ENCODE results near the gene TULP1.

Gene TULP1

DNA sequence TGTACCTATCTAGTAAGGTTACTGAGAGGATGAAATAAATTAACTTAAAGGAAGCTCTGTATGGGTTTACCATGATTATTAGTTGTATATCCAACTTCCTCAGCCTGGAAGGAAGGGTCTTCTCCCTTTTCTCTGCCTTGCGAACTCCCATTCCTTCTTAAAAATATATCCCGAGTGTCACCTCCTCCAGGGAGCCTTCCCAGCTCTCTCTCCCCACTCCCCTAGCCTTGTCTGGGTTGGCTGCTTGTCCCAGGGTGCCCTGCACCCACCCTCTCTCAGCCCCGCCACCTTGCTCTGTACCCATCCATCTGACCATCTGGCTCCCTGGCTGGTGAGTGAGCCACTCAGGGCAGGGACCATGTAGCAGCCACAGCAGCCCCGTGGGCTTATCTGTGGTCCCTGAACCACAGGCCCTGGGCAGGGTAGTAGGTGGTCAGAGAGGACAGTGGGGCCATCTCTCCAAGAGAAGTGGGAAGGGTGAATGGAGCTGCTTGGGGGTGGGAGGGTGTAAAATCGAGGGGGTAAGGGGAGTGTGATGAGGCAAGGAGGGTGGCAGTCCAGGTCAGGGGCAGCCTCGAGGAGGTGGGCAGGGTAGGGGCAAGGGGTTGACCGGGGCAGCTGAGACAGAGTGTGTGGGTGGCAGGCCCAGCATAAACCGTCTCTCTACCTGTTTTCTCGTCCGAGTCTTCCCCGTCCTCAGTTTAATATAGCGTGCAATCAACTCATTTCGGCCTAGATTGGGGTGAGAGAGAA is 28.6 kb downstream of the TULP1 start:
- no peak for DNase-seq (ENCODE audit: low read depth in 3 of 3)

DNA sequence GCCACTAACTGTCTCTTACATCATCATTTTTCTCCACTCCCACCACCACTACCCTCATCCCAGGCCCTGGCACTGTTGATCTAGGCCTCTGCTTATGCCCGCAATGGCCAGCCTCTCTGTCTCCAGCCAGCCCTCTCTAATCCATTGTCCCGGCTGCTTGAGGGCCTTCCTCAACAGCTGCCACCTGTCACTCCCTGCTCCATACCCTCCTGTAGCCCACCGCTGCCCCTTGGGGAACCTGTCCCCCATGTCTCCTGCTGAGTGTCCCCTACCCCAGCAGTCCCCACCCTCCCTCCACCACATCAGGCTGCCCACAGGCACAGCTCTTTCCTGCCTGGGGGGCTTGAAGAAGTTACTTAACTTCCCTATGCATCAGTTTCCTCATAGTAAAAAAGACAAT is 29.2 kb downstream of the TULP1 start:
- DNase-seq (ENCODE audit: low read depth in 3 of 3) = no peak

DNA sequence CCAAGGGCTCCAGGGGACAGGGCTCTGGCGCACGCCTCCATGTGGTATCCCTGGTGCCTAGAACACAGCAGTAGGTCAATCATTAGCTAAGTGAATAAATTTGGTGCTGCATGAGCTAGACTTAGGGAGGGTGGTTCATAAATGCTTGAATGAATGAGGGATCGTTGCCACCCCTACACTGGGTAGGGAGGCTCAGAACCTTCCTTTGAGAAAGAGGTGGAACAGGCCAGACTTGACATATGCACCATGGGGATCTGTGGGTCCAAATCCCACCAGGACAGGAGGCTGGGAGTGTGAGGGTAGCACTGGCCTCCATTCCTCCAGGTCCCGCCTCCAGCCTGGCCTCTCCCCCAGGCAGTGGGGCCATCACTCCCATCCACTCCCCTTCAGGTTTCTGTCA is 29.6 kb downstream of the TULP1 start:
- DNase-seq (ENCODE audit: low read depth in 3 of 3) = no peak

DNA sequence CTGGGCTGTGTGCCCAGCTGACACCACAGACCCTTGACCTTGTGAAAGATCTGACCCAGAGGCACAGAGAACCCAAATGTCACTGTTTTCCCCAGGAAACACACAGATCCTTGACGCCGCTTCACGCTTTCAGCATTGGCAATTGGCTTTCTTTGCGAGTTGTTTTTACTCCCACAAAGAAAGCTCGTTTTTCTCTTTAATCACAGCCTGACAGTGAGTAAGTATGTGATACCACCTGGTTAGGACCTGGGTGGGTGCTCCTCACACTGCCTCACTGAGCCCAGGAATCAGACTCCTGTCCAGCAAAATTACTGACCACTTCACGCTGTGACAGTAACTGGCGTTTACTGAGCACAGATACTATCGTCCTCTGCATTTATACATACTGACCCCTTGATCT is 31.5 kb downstream of the TULP1 start:
- DNase-seq (ENCODE audit: low read depth in 3 of 3) = no peak

DNA sequence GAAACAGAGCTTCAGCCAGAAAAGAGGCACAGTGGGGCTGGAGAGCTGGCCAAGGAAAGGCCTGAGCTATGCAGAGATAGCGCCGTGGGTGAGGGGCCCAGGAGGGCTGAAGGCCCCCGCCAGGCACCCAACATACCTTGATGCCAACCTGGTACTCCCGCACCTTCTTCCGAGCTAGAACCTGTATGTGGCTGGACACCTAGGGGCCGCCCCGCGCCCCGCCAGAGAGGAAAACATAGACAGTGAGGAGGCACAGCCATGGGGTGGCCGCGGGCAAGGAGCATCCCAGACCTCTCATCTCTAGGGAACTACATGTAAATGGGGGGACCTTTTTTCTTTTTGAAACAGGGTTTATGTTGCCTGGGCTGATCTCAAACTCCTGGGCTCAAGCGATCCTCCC is 32.5 kb downstream of the TULP1 start:
- no peak for DNase-seq (ENCODE audit: low read depth in 3 of 3)

DNA sequence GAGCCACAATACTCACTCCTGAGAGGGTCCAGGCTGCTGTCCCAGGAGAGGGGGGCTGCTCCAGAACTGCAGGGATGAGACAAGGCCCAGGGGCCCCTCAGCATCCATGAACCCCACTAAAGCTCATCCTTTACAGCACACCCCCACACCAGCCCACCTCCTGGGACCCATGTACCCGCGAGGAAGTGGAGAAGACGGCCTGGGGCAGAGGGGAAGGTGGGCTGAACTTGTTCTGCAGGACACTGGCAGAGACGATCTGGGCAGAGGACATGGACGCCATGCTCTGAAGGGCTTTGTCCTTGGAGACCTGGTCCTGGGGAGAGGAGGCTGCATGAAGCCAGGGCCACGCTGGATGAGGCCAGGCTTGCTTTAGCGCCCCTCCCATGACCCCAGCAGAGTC is 34.4 kb downstream of the TULP1 start:
- DNase-seq (ENCODE audit: low read depth in 3 of 3) = no peak

DNA sequence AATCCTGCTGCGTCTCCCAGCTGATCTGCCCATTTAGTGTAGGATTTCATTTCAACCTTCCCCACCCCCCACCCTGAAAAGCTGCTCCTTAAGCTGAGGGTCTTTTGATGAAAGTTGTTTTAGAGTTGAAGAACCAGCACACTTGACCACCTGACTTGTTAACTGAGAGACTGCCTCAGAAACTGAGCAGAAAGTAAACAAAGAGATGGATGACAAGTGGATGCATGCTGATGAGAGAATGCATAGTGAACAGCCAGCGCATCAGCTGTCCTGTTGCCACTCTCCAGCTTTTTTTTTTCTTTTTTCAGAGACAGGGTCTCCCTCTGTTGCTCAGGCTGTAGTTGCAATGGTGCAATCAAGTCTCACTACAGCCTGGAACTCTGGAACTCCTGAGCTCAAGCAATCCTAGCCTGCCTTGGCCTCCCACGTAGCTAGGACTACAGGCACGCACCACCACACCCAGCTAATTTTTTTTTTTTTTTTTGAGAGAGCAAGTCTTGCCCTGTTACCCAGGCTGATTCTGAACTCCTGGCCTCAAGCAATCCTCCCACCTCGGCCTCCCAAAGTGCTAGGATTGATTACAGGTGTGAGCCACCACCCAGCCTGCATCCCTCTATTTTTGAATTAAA is 35.0 kb downstream of the TULP1 start:
- DNase-seq (ENCODE audit: low read depth in 3 of 3) = no peak

DNA sequence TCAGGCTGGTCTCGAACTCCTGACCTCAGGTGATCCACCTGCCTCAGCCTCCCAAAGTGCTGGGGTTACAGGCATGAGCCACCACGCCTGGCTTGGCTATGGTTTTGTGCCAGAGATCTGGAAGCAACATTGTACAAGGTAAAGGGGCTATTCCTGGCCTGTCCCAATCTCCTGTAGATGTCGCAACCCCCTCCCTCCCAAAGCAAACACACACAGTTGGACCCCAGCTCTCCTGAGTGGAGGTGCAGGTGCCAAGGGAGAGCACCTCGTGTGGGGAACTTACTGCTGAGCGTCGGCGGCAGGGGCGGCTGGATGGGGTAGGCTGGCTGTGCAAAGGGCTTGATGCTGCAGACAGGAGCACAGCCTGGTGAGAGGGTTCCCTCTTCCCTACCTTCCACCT is 35.7 kb downstream of the TULP1 start:
- DNase-seq (ENCODE audit: low read depth in 3 of 3) = no peak

DNA sequence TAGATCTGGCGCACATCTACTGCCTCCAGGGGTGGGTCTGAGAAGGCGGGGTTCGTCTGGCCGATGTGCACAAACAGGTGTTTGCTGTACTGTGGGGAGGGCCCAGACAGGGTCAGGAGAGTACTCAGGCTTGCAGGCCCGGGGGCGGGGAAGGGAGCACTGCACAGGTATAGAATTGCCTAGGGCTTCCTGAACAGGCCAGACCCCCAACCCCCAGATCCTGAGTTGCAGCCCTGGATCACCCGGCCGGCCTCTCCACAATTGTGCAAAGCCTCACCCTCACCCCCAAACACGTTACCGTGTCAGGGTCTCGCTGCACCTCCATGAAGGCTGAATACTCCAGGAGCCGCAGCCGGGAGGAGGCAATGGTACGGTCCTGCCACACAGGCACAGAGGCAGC is 36.7 kb downstream of the TULP1 start:
- DNase-seq (ENCODE audit: low read depth in 3 of 3) = no peak

DNA sequence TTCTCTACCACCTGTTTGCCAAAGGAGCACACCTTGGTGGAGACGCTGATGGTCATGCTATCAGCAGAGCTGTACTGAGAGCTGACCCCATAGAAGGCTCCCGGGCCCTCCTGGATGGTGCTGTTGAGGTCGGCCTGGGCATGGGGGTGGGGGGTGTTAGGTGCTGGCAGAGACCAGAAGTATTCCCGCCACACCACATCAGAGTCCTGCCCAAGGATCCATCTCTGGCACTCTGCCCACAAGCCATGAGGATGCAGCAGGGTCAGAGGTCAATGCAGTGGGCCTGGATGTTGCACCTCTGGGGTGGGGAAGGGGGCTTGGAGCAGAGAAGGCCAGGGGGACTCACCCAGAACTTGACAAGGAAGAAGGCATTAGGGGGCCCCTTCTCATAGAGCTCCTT is 37.1 kb downstream of the TULP1 start:
- DNase-seq (ENCODE audit: low read depth in 3 of 3) = no peak

DNA sequence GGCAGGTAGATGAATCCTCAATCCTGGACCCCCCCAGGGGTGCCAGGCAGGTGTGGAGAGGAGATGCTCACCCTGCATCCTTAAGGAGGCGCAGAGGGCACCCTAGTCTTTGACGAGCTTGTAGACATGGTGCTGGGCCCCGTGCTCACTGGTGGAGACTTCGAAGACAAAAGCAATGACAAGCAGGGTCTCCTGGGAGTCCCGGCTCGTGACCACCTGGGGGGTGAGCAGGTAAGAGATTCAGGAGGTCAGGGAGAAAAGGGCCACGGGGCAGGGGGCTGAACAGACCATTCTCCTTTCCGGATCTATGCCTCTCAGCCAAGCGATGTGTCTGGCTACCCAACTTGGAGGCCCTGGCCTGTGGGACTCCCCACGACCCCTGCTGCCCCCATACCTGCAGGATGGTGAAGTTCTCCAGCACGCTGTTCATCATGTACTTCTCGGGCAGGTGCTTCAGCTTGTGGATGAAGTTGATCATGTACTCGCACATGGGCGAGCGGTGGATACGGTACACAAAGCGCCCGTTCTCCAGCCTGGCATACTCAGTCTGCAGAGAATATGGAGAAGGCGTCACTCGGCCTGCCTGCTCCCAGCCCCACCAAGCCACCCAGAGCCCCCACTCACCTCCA is 37.6 kb downstream of the TULP1 start:
- no peak for DNase-seq (ENCODE audit: low read depth in 3 of 3)

DNA sequence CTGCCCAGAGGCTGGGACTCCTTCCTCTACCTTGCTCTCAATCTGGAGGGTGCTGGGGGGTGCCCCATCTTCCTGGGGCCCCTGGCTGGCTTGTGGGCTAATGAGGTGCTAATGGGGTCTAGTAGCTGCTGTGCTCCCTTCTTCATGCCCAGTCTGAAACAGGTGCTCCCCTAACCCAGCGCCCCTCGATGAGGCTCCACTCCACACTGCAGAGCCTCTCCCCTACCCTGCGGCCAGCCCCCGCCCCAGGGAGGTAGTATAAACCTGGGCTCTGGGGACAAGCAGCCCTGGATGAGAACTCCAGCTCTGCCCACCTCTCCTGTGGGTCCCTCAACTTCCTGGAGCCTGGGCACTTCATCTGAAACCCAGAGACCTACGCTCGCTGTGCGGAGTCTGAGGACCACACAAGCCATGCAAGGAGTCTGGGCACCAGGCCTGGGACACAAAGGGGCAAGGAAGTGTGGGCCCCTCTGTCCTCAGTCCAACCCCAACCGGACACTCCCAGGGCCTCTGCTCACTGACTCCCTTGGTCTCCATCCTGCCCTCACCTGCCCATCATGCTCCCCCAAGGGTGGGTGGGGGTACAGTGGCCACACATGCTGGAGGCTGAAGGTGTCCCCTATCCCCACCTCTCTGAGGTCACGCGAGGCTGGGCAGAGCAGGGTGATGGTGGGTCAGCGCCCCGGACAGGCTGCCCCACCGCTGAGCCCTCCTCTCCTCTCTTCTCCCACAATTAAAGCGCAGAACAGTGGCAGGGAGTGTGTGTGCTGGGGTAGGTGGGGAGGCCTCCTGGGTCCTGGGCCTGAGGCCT is 38.4 kb downstream of the TULP1 start:
- no peak for DNase-seq (ENCODE audit: low read depth in 3 of 3)

DNA sequence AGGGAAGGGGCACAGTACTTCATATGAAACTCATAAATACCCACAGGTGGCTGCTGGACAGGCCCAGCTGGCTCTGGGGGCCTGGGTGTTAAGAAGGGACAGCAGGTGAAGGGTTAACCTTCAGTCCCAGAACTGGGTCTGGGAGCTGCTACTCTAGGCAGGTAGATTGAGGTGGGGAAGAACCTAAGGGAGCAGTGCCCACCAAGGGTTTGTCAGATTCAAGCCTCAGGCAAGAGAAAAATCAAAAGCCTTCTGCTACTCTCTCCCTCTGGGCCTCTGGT is 38.9 kb downstream of the TULP1 start:
- no peak for DNase-seq (ENCODE audit: low read depth in 3 of 3)

DNA sequence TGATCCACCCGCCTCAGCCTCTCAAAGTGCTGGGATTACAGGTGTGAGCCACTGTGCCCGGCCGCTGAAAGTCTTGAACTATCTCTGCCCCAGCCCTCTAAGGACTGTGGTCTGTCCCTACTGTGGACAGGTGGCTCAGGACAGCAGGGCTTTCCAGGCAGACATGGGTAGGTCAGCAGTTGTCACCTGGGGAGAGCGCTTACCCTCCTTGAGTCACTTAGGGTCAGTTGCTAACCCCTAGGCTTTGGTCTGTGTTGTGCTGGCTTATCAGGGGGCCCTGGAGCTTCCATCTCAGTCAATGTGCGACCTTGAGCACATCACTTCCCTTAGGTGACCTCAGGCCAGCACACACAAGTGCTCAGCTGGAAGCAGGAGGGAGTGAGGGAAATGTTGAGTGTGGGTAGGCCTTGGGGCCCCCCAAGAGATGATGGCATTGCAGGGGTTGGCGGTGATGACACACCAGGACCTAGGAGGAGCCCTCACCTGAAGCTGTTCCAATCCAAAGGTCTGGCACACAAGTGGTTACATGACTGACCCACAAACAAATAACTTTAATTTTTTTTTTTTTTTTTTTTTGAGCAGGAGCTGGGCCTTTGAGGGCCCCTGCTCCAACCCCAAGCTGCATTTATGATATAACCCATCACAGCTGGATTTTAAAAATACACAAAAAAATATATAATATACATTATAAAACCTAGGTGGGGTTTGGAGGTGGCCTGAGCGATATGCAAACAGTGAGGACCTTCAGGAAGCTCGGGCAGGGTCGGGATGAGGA is 39.4 kb downstream of the TULP1 start:
- DNase-seq (ENCODE audit: low read depth in 3 of 3) = no peak

DNA sequence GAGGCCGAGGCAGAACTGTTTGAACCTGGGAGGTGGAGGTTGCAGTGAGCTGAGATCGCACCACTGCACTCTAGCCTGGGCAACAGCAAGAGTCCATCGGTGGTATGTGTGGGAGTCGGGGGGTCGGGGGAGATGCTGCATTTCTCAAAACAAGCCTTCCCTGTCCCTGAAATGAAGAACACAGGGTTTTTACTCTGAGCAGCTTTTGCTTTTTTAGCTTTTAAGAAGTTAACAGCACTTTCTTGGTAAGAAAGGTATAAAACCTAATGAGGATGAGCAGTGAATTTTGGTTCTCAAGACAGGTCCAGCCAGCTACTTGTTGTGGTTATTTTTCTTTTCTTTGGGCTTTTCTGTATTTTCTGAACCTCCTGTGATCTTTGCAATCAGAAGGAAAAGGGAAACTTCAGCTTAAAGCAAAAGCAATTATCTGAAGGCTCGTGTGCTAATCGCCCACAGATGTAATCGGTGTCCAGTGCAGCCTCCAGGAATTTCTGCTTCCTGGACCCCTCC is 40.8 kb downstream of the TULP1 start:
- DNase-seq (ENCODE audit: low read depth in 3 of 3) = no peak

DNA sequence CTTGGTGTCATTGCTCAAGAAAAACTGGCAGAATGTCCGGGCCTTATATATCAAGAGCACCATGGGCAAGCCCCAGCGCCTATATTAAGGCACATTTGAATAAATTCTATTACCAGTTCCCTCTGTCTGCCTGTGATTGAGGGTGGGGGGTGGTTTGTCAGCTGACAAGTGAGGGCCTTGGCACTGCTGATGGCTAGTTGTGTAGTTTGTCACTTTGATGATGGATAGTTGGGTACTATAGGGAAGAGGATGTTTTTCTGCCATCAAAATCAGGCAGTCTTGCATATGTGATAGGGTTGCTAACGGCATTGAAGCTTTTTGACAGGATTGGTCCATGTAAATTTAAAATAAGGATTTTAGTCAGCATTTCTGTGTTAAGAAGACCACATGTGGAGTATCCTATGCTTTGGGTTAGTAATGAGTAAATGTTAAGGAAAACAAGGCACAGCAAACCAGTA is 42.0 kb downstream of the TULP1 start:
- no peak for DNase-seq (ENCODE audit: low read depth in 3 of 3)

DNA sequence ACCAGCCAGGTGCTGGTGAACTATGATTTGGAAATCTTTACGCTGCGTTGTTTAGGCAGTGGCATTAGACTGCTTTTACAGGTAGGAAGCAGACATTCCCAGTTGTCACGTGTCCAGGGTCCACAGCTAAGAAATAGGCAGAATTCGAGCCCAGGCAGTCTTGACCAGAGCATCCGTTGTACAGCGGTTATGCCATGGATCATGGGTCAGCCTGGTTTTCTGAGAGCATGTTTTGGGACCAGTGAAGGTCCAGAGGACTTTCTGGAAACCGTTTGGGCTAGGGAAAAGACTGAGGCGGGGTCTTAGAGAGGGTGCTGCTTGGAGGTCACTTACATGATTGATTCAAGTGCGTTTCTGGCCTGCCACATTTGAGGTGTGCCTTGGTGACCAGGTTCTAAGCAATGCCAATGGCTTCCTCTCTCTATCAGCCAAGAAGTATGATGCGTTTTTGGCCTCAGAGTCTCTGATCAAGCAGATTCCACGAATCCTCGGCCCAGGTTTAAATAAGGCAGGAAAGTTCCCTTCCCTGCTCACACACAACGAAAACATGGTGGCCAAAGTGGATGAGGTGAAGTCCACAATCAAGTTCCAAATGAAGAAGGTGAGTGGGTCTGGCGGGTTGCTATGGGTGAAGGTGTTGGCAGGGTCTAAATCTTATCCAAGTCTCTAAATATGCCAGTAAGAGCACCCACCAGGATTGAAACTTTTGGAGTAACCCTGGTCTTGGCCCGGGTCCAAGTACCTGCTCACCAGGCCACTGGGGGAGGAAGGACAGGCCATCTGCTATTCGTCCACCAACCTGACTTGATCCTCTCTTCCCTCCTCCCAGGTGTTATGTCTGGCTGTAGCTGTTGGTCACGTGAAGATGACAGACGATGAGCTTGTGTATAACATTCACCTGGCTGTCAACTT is 42.7 kb downstream of the TULP1 start:
- DNase-seq (ENCODE audit: low read depth in 3 of 3) = no peak

DNA sequence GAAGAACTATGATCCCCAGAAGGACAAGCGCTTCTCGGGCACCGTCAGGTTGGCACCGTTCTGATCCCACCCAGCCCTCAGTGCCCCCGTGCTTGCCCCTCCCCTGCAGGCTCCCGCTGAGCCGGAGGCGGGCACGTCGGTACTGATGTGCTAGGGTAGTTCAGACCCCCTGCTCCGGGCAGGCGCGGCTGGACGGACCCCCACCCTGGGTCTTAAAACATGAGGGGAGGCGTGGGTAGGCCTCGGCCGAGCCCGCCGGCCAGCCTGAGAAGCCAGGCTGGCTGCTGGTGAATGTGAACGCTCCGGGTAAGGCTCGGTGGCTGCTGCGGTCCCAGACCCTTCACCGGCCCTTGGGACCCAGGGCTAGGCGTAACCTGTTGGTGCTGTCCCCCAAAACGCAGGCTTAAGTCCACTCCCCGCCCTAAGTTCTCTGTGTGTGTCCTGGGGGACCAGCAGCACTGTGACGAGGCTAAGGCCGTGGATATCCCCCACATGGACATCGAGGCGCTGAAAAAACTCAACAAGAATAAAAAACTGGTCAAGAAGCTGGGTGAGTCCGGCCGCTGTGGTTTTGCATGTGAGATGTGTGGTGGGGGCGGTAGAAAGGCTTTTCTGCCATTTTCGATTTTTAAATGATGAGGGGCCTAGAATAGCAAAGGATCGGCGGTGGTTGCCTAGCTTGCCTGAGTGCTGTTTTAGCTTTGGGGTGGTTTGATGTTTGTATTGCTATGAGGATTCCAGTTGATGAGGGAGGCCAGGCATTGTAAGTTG is 43.5 kb downstream of the TULP1 start:
- no peak for DNase-seq (ENCODE audit: low read depth in 3 of 3)

DNA sequence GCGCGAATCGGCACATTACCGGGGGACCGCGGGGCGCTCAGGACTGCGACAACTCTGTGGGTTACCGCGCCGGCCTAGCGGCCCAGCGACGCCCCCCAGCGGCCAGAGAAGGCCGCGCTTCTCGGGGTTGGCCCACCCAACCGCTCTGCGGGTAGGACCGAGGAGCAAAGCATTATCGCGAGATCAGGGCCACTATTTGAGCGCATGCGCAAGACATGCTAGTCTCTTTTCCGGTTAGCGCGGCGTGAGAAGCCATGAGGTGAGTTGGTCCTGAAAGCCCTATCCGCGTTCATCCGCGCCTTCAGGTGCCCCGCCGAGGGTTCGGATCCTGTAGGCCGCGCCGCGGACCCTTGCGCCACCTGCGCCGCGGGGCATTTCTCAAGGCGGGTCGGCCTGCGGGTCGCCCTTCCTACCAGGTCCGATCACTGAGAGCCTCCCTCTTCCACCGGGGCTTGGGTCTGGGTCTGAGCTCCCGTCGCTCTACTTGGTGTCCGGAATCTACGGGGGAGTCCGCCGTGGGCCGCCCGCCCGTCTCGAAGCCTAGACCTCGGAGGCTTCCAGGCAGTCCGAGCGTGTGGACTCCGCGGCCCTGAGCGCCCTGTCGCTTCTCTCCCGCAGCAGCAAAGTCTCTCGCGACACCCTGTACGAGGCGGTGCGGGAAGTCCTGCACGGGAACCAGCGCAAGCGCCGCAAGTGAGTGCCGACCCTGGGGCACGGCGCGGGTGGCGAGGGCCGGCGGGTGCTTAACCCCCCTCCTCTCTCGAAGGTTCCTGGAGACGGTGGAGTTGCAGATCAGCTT is 44.3 kb downstream of the TULP1 start, which contains the start of gene RPL10A:
TSS of gene RPL10A (plus strand) at position 221 of the 799 bp plus-strand sequence. CDS start at position 255, 34 bp downstream.
- peak; percentile 93 to 94 (median 93) for DNase-seq (ENCODE audit: low read depth in 3 of 3)
